H1 (cell line): ENCODE results near the gene GFOD1. TPM values are rescaled to one million over a fixed set of nuclear protein-coding genes. Genes with fewer than 3 reads are reported as not detected.

ENCODE experiments used
- CTCF ChIA-PET: fragments of 300-600 bp; sonication (Branson Sonifier 250); formaldehyde crosslinking; loops from one replicate; lab custom pipeline; 2021; ENCODE audit not compliant: partially characterized antibody; lab: Charles Lee
- POLR2A ChIA-PET: fragments of 300-600 bp; sonication (Branson Sonifier 250); formaldehyde crosslinking; loops from one replicate; lab custom pipeline; 2021; ENCODE audit warnings: inconsistent platforms; ENCODE audit not compliant: partially characterized antibody; lab: Charles Lee
- DNase-seq, 2 experiments: peaks; one replicate each; pipeline versions ENCODE4 v3.0.0 to v3.0.0-alpha.2; 2010 to 2022; ENCODE audit warnings: low spot score in 2 of 2, low read depth in 1 of 2, mixed read lengths in 1 of 2
- FAIRE-seq: peaks from 2 replicates; lab custom pipeline; 2011; peaks lifted over from hg19 to GRCh38; lab: Jason Lieb, UNC
- H2AFZ ChIP-seq: 2 replicates; pipeline ENCODE4 v1.8.1; 2012; ENCODE audit warnings: low read length, inconsistent platforms
- H2AK5ac ChIP-seq: 2 replicates; pipeline ENCODE4 v1.6.1; 2013; ENCODE audit warnings: low read depth, low read length
- H2BK120ac ChIP-seq: replicated peaks from 2 replicates; pipeline ENCODE3; 2013; ENCODE audit warnings: low read depth, low read length, inconsistent platforms
- H2BK12ac ChIP-seq: 2 replicates; pipeline ENCODE4 v1.6.1; 2013; ENCODE audit warnings: low read depth, low read length
- H2BK15ac ChIP-seq: 2 replicates; pipeline ENCODE4 v1.6.1; 2013; ENCODE audit warnings: low read length
- H2BK20ac ChIP-seq: 2 replicates; pipeline ENCODE4 v1.6.1; 2013; ENCODE audit warnings: low read length
- H2BK5ac ChIP-seq: 2 replicates; pipeline ENCODE4 v1.6.1; 2013; ENCODE audit warnings: low read depth, low read length
- H3K14ac ChIP-seq: 2 replicates; pipeline ENCODE4 v1.6.1; 2013; ENCODE audit warnings: inconsistent platforms; ENCODE audit not compliant: insufficient read length
- H3K18ac ChIP-seq: 2 replicates; pipeline ENCODE4 v1.6.1; 2013; ENCODE audit warnings: low read length; ENCODE audit errors: extremely low read depth
- H3K23ac ChIP-seq: 2 replicates; pipeline ENCODE4 v1.6.1; 2013; ENCODE audit warnings: inconsistent platforms; ENCODE audit not compliant: insufficient read length
- H3K23me2 ChIP-seq: 2 replicates; pipeline ENCODE4 v1.6.1; 2013; ENCODE audit warnings: low read depth, low read length
- H3K27ac ChIP-seq: 2 replicates; pipeline ENCODE4 v1.6.1; 2011; ENCODE audit warnings: low read depth, low read length, inconsistent platforms
- H3K27me3 ChIP-seq, 4 experiments: replicated peaks in 1 of 4; 1 replicate in 1 of 4; 2 replicates in 3 of 4; pipeline versions ENCODE4 v1.6.1 to v1.8.1; 2011 to 2013; ENCODE audit warnings: low read length in 3 of 4, mild to moderate bottlenecking in 3 of 4, inconsistent platforms in 2 of 4, mixed read lengths in 2 of 4, moderate library complexity in 1 of 4; ENCODE audit not compliant: control insufficient read depth in 3 of 4, insufficient read depth in 3 of 4; ENCODE audit errors: extremely low read depth in 1 of 4
- H3K36me3 ChIP-seq, 4 experiments: 2 replicates each; pipeline versions ENCODE4 v1.6.1 to v1.8.1; 2011 to 2013; ENCODE audit warnings: mild to moderate bottlenecking in 4 of 4, low read length in 3 of 4, moderate library complexity in 2 of 4, control low read depth in 1 of 4, inconsistent platforms in 1 of 4; ENCODE audit not compliant: insufficient read depth in 4 of 4, control insufficient read depth in 2 of 4
- H3K4ac ChIP-seq: replicated peaks from 2 replicates; pipeline ENCODE3; 2013; ENCODE audit warnings: low read length, low read depth, mixed read lengths, inconsistent platforms; ENCODE audit not compliant: insufficient read length
- H3K4me1 ChIP-seq, 4 experiments: replicated peaks in 1 of 4; 1 replicate in 1 of 4; 2 replicates in 3 of 4; pipeline versions ENCODE4 v1.6.1 to v1.8.1; 2011 to 2013; ENCODE audit warnings: low read length in 3 of 4, inconsistent platforms in 2 of 4, mixed read lengths in 1 of 4; ENCODE audit not compliant: insufficient read depth in 4 of 4, control insufficient read depth in 3 of 4
- H3K4me2 ChIP-seq, 2 experiments: 2 replicates each; pipeline versions ENCODE4 v1.6.1 to v1.8.1; 2011 to 2013; ENCODE audit warnings: low read depth in 2 of 2, low read length in 2 of 2, control low read depth in 1 of 2, inconsistent platforms in 1 of 2, mild to moderate bottlenecking in 1 of 2; ENCODE audit not compliant: insufficient read depth in 1 of 2
- H3K4me3 ChIP-seq, 4 experiments: fragments of 200-600, 300-600 bp in 1 of 4; sonication (generic), shearing (Covaris generic), sonication (Bioruptor Twin) in 1 of 4; 2 replicates each; pipeline versions ENCODE4 v1.5.1 to v1.8.1; 2011 to 2016; ENCODE audit warnings: low read length in 4 of 4, low read depth in 3 of 4, control low read depth in 2 of 4, inconsistent platforms in 2 of 4, mild to moderate bottlenecking in 2 of 4, mixed read lengths in 1 of 4, moderate library complexity in 1 of 4; ENCODE audit not compliant: insufficient read depth in 2 of 4; ENCODE audit errors: extremely low read depth in 1 of 4
- H3K56ac ChIP-seq: replicated peaks from 2 replicates; pipeline ENCODE3; 2013; ENCODE audit warnings: low read depth, mild to moderate bottlenecking, mixed read lengths, low read length, inconsistent platforms; ENCODE audit not compliant: insufficient read length
- H3K79me1 ChIP-seq: 2 replicates; pipeline ENCODE4 v1.6.1; 2013; ENCODE audit warnings: low read depth, low read length, control low read depth
- H3K79me2 ChIP-seq, 2 experiments: 2 replicates each; pipeline versions ENCODE4 v1.6.1 to v1.8.1; 2012 to 2013; ENCODE audit warnings: low read length in 2 of 2, mild to moderate bottlenecking in 2 of 2, inconsistent platforms in 1 of 2; ENCODE audit not compliant: insufficient read depth in 2 of 2, control insufficient read depth in 1 of 2
- H3K9ac ChIP-seq, 4 experiments: replicated peaks in 1 of 4; 1 replicate in 1 of 4; 2 replicates in 3 of 4; pipeline versions ENCODE4 v1.6.1 to v1.8.1; 2011 to 2013; ENCODE audit warnings: low read depth in 3 of 4, low read length in 3 of 4, control low read depth in 2 of 4, mild to moderate bottlenecking in 2 of 4, moderate library complexity in 2 of 4, inconsistent platforms in 1 of 4; ENCODE audit errors: extremely low read depth in 1 of 4
- H3K9me3 ChIP-seq, 2 experiments: 2 replicates each; pipeline versions ENCODE4 v1.6.1 to v1.8.1; 2012 to 2013; ENCODE audit warnings: mild to moderate bottlenecking in 2 of 2, moderate library complexity in 2 of 2, control low read depth in 1 of 2, inconsistent platforms in 1 of 2, low read depth in 1 of 2, low read length in 1 of 2, mixed read lengths in 1 of 2; ENCODE audit not compliant: insufficient read depth in 2 of 2
- H4K20me1 ChIP-seq, 2 experiments: replicated peaks in 1 of 2; 2 replicates each; pipeline versions ENCODE3 to v1.8.1; 2011 to 2013; ENCODE audit warnings: inconsistent platforms in 2 of 2, low read length in 2 of 2, mild to moderate bottlenecking in 1 of 2; ENCODE audit not compliant: insufficient read depth in 2 of 2, control insufficient read depth in 1 of 2
- H4K5ac ChIP-seq: 2 replicates; pipeline ENCODE4 v1.6.1; 2013; ENCODE audit warnings: low read length, low read depth, mixed read lengths, inconsistent platforms; ENCODE audit not compliant: insufficient read length
- H4K8ac ChIP-seq: 2 replicates; pipeline ENCODE4 v1.8.0; 2013; ENCODE audit warnings: mild to moderate bottlenecking, moderate library complexity, low read length, inconsistent platforms; ENCODE audit not compliant: insufficient read depth; ENCODE audit errors: extremely low read depth
- H4K91ac ChIP-seq: replicated peaks from 2 replicates; pipeline ENCODE3; 2013; ENCODE audit warnings: low read length, mixed read lengths, inconsistent platforms; ENCODE audit not compliant: insufficient read length
- CEBPB ChIP-seq: IDR thresholded peaks from 2 replicates; pipeline ENCODE4 v1.6.1; 2012; ENCODE audit warnings: low read depth, low read length
- FOSL1 ChIP-seq: IDR thresholded peaks from 2 replicates; pipeline ENCODE4 v1.6.1; 2011; ENCODE audit warnings: mild to moderate bottlenecking, low read depth, low read length, moderate library complexity; ENCODE audit not compliant: insufficient read depth
- KDM1A ChIP-seq: fragments of 200-600, 300-600 bp; sonication (generic); IDR thresholded peaks from 2 replicates; pipeline ENCODE4 v1.7.1; 2016; ENCODE audit warnings: mild to moderate bottlenecking, low read length, borderline replicate concordance
- MAX ChIP-seq: IDR thresholded peaks from 2 replicates; pipeline ENCODE4 v1.6.1; 2012; ENCODE audit warnings: inconsistent platforms
- SP1 ChIP-seq: IDR thresholded peaks from 2 replicates; pipeline ENCODE4 v1.6.1; 2011; ENCODE audit warnings: low read depth, low read length
- TEAD4 ChIP-seq: IDR thresholded peaks from 2 replicates; pipeline ENCODE4 v1.6.1; 2012; ENCODE audit warnings: low read depth, low read length, inconsistent platforms, mixed read lengths
- WGBS, 2 experiments: shearing (Covaris generic) in 1 of 2; methylation state at CpG; one replicate each; pipeline versions ENCODE4 v1.1.6 to v1.1.7; 2013 to 2015; ENCODE audit warnings: low lambda C conversion rate in 2 of 2, mixed read lengths in 2 of 2, inconsistent platforms in 1 of 2, low coverage in 1 of 2, missing lambda C conversion rate in 1 of 2; ENCODE audit not compliant: insufficient replicate concordance in 2 of 2, insufficient coverage in 1 of 2, insufficient read length in 1 of 2; ENCODE audit errors: extremely low coverage in 1 of 2, missing lambda C conversion rate in 1 of 2; 5-methylcytosine and 5-hydroxymethylcytosine counted together
- polyA plus RNA-seq, 7 experiments: library from polyadenylated mRNA; depleted of rRNA in 3 of 7; stranded (reverse) in 5 of 7; unstranded in 2 of 7; fragments of >200 nt in 5 of 7; fragments of 200-250 nt in 2 of 7; gene quantifications; 1 replicate in 5 of 7; 2 replicates in 1 of 7; 4 replicates in 1 of 7; pipeline versions ENCODE4 v1.2.1 to v1.2.3, GENCODE V29; 2011 to 2013; ENCODE audit warnings: missing spikeins in 2 of 7, mixed read lengths in 2 of 7
- total RNA-seq: library from RNA; stranded (reverse); fragmentation: NEBNext Ultra II Directional; extraction: Animal tissue kit (Norgen Biotek cat#: 25700); gene quantifications from 2 replicates; pipeline ENCODE4 v1.2.1, GENCODE V29; 2021

Gene GFOD1
- total and polyA plus RNA-seq, 2 of the 8 experiments (the other 6 are each of a cell fraction or from before 2014, with no cell fraction given), result 2.5 to 8.8 TPM

DNA sequence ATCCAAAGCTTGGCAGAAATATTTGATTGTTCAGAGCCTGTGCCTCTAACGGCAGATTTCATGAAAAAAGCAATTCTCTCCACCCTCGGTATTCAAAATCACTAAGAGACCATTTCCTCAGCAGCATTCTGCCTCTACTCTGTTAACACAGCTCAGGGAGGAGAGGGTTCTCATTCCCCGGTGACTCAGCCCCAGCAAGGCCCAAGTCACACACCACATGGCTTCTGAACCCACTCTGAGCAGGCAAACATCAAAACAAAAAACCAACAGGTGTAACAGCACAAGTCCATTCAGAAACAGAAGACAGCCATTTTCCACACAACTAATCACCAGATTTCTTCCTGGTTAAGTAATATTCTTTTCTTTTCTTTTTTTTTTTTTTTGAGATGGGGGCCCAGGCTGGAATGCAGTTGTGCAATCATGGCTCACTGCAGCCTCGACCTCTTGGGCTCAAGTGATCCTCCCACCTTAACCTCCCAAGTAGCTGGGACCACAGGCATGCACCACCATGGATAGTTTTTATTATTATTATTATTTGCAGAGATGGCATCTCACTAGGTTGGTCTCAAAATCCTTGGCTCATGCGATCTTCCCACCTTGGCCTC is 55.4 kb downstream of the GFOD1 start:
- peaks cover 0 to 9% of the 10 kb centered on the region in 2 experiments; a peak in 1 of 4 replicates for H3K79me2 ChIP-seq
- H2BK12ac ChIP-seq, result peak overlapping the region; percentile 44
- WGBS, 2 experiments, result 81% methylated on average over 5 of the region's 5 CpGs; no CpG with 5 or more reads in 1 of the 2 experiments
- no peak overlapping the region for H3K4me3 ChIP-seq
- H2BK20ac ChIP-seq, result no peak overlapping the region
- TF ChIP-seq SP1 (no peak), MAX (0 out of 2 replicates have a peak, but pooled peaks have one; percentile 23), TEAD4 (0 out of 2 replicates have a peak, but pooled peaks have one; percentile 28), FOSL1 (no peak), CEBPB (peak; percentile 80), KDM1A (no peak)
- TF ChIP-seq, all 59 proteins: peak for 3
- Histone ChIP-seq H3K4me2 (no peak overlapping the region), H3K14ac (no peak overlapping the region), H4K91ac (no peak overlapping the region), H3K4ac (no peak overlapping the region), H3K27ac (no peak overlapping the region), H4K5ac (no peak overlapping the region), H3K27me3 (no peaks in the 10 kb centered on the region), H4K8ac (no peak overlapping the region), H2BK5ac (peak overlapping the region; percentile 30; the same call in 1 of the 2 replicates), H3K23me2 (no peaks in the 10 kb centered on the region), H2AFZ (no peak overlapping the region), H3K9me3 (no peaks in the 10 kb centered on the region), H3K56ac (no peak overlapping the region), H3K79me1 (no peaks in the 10 kb centered on the region; the same call in 1 of the 2 replicates), H2BK120ac (no peak overlapping the region), H2AK5ac (peak overlapping the region; percentile 58; the same call in 1 of the 2 replicates), H3K36me3 (no peaks in the 10 kb centered on the region), H4K20me1 (no peaks in the 10 kb centered on the region), H3K18ac (no peak overlapping the region), H3K4me1 (peaks cover 9 to 21% (median 13%) of the 10 kb centered on the region in 4 experiments), H2BK15ac (0 out of 2 replicates have a peak overlapping the region, but pooled peaks have one; percentile 18), H3K23ac (no peak overlapping the region), H3K9ac (no peak overlapping the region)
- POLR2A ChIA-PET, result interaction anchor here (0.5 to 2.4 kb wide), 5 partner anchors 10 to 620 kb away, joined by 3 to 10 read pairs (median 4); no protein-coding TSS in a partner anchor
- CTCF ChIA-PET, result interaction anchor here (1.0 to 1.1 kb wide), 2 partner anchors 53 to 74 kb away, joined by 3 read pairs; no protein-coding TSS in a partner anchor
- DNase-seq, result no peak
- no peak for FAIRE-seq
